Lung (tissue), 12 donors: ENCODE data around the gene LAMC2. TPM values are rescaled to one million over a fixed set of nuclear protein-coding genes. Genes with fewer than 3 reads are reported as not detected.

Source experiments
- ATAC-seq: fragments of 200-7000 bp; cut with Tn5 transposase; one replicate; pipeline ENCODE4 v1.9.1; 2020; ENCODE audit warnings: moderate number of reproducible peaks; ENCODE audit not compliant: insufficient read depth, low FRiP score
- DNase-seq, 3 donors: peaks; one replicate each; pipeline ENCODE4 v3.0.0-alpha.2; 2013 to 2017
- H3K27ac ChIP-seq, 2 donors: one replicate each; pipeline ENCODE4 v1.5.1; 2013; ENCODE audit warnings: mild to moderate bottlenecking in 2 of 2, moderate library complexity in 2 of 2, control low read depth in 1 of 2, inconsistent platforms in 1 of 2, low read depth in 1 of 2, low read length in 1 of 2
- H3K27me3 ChIP-seq, 3 donors: one replicate each; pipeline ENCODE4 v1.5.1; 2013; ENCODE audit warnings: low read length in 2 of 3; ENCODE audit not compliant: control insufficient read depth in 3 of 3, insufficient read depth in 3 of 3
- H3K36me3 ChIP-seq, 4 donors: one replicate each; pipeline ENCODE4 v1.5.1; 2013; ENCODE audit warnings: low read length in 4 of 4, mild to moderate bottlenecking in 1 of 4, moderate library complexity in 1 of 4; ENCODE audit not compliant: control insufficient read depth in 4 of 4, insufficient read depth in 4 of 4
- H3K4me1 ChIP-seq, 5 donors: one replicate each; pipeline ENCODE4 v1.5.1; 2013; ENCODE audit warnings: low read length in 5 of 5, mild to moderate bottlenecking in 2 of 5, moderate library complexity in 1 of 5; ENCODE audit not compliant: control insufficient read depth in 5 of 5, insufficient read depth in 5 of 5
- H3K4me3 ChIP-seq: one replicate; pipeline ENCODE4 v1.5.1; 2013; ENCODE audit warnings: mild to moderate bottlenecking, control low read depth, moderate library complexity
- H3K9ac ChIP-seq, 2 donors: one replicate each; pipeline ENCODE4 v1.5.1; 2013; ENCODE audit warnings: low read length in 2 of 2, control low read depth in 1 of 2; ENCODE audit not compliant: insufficient read depth in 1 of 2
- H3K9me3 ChIP-seq, 4 donors: one replicate each; pipeline ENCODE4 v1.5.1; 2013; ENCODE audit warnings: low read length in 3 of 4, mild to moderate bottlenecking in 1 of 4, moderate library complexity in 1 of 4; ENCODE audit not compliant: control insufficient read depth in 4 of 4, insufficient read depth in 3 of 4
- CTCF ChIP-seq: IDR thresholded peaks from 2 replicates; pipeline ENCODE4 v1.5.1; 2012; ENCODE audit warnings: mild to moderate bottlenecking; ENCODE audit errors: control extremely low read depth, extremely low read depth
- WGBS, 2 donors: extraction: QIAGEN DNeasy Blood & Tissue Kit; methylation state at CpG; one replicate each; pipeline ENCODE4 v1.1.7; 2013; 5-methylcytosine and 5-hydroxymethylcytosine counted together
- polyA plus RNA-seq, 2 donors: library from polyadenylated mRNA; stranded (reverse); fragments of 200-250 nt; gene quantifications; one replicate each; pipeline ENCODE4 v1.2.1, GENCODE V29; 2013
- total RNA-seq, 2 donors: library from RNA; depleted of rRNA in 1 of 2; stranded (reverse); fragments of >200 nt in 1 of 2; gene quantifications; one replicate each; pipeline ENCODE4 v1.2.1, GENCODE V29; 2014 to 2021
- donor health status: control.
- donor health status: control.
- donor health status: Bipolar disorder and iron deficiency.
- donor health status: healthy.
- donor health status: DM: yes; HTN: yes; CAD: no.

LAMC2 gene
- total and polyA plus RNA-seq, 4 donors = 13.7 to 63.1 (median 40.3) TPM

DNA sequence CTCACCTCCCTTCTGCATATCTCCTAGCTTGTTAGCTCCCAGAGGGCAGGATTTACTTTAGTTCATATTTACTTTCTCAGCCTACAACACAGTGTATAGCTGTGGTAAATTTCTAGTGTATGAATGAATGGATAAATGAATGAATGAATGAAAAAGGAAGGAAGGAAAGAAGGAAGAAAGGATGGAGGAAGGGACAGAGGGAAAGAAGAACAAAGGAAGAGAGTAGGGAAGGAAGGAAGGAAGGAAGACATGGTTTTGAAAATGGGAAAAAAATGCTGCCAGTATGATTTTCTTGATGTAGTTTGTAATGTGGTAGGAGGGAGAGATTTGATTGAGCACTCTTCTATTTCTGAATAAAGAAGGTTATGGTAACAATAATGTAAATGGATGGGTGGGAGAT, 47.0 kb downstream of the LAMC2 start:
- Histone ChIP-seq H3K9ac (no peak overlapping the region), H3K27me3 (no peaks in the 10 kb centered on the region), H3K27ac (no peak overlapping the region), H3K36me3 (no peaks in the 10 kb centered on the region), H3K4me3 (no peak overlapping the region), H3K4me1 (peaks cover 0 to 13% (median 6%) of the 10 kb centered on the region in 5 donors), H3K9me3 (no peaks in the 10 kb centered on the region)
- ATAC-seq (no peak), DNase-seq (no peak)
- no peak for TF ChIP-seq CTCF

DNA sequence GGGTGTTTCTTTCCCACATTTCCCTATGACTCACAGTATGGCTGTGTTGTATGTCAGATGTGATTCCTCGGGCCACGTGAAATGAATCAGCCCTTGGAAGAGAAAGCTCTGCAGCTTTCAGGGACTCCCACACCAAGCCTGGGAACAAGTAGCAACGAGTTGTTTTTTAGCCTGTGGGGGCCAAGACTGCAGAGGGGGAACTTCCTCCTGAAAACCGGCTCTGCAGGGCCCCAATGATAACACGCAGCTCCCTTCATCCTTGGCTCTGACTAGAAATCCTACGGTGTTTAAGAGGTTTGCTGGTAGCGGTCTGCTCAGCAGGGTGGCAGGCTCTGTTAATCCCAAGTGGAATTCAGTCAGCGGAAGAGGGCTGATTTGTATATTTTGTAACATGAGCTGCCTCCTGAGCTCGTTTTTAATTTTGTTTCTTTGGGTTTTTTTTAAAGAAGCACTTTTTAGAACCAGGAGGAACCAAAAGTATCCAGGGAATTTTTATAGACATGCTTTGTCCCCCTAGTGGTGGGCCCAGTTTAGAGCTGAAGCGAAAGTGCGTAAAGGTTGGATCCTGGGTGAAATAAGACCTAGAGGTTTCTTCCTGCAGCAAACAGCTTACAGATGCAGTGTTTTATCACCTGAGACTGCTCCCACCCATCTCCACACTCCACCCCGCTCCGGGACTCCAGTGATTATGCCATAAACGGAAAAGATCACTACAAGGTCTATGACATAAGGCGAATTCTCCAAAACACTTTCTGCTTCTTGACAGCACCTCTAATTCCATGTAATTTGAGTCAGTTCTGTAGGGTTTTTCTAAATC, 48.8 kb downstream of the LAMC2 start:
- ATAC-seq = peak; percentile 84
- Histone ChIP-seq H3K27ac (peak overlapping the region; percentile 55 to 68), H3K4me3 (no peak overlapping the region), H3K9me3 (no peaks in the 10 kb centered on the region), H3K9ac (peak overlapping the region in 1 of 2 donors; percentile 56), H3K4me1 (peaks cover 0 to 10% (median 3%) of the 10 kb centered on the region in 5 donors), H3K27me3 (no peaks in the 10 kb centered on the region), H3K36me3 (no peaks in the 10 kb centered on the region)
- peak; percentile 67 to 83 (median 83) for DNase-seq
- 46 to 47% methylated on average over 15 of the region's 15 CpGs for WGBS, 2 donors
- peak; percentile 23 for TF ChIP-seq CTCF

DNA sequence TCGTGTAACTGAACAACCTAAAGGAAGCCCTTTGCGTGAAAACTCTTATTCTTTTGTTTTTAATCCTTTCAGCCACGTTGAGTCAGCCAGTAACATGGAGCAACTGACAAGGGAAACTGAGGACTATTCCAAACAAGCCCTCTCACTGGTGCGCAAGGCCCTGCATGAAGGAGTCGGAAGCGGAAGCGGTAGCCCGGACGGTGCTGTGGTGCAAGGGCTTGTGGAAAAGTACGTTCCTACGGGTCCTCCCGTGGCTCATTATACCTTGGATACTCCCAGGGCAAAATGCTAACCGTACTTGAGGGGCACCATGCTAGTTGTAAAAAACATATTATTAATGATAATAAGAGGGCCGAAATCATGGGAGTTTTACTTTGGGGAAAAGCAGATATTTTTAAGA, 49.4 kb downstream of the LAMC2 start:
- peak overlapping the region; percentile 55 to 68 for H3K27ac ChIP-seq
- DNase-seq (no peak), ATAC-seq (no peak)
- H3K4me1 ChIP-seq = peaks cover 1 to 10% (median 3%) of the 10 kb centered on the region in 5 donors
- H3K36me3 ChIP-seq = no peaks in the 10 kb centered on the region
- no peak overlapping the region for H3K4me3 ChIP-seq
- TF ChIP-seq CTCF = no peak
- 91 to 93% methylated on average over 14 of the region's 14 CpGs for WGBS, 2 donors
- H3K9me3 ChIP-seq = peaks cover 0 to 2% (median 0%) of the 10 kb centered on the region in 4 donors
- peak overlapping the region in 1 of 2 donors; percentile 56 for H3K9ac ChIP-seq
- no peaks in the 10 kb centered on the region for H3K27me3 ChIP-seq
